ENCODE measurements around the gene ZNF160. TPM values are rescaled to one million over a fixed set of nuclear protein-coding genes. Genes with fewer than 3 reads are reported as not detected.

The ZNF160 gene
- polyA plus RNA-seq, 1 of the 3 experiments (the other 2 are of a cell fraction): 10.1 TPM

DNA sequence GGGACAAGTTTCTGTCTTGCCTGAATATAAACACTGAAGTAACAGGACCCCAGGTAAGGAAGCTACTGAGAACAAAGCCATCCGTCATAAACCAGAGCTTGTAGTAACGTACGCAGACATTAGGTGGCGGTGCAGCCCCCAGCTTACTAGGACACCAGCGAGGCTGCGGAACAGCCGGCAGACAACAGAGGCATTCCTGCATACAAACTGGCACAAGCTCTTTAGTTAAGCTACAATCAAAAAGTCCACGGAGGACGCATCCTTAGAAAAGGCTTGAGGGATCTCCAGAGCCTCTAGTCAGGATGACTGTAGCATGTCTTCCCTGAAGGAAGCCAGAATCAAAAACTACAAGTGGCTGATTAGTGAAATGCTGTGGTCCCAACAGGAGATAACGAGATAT lies 26.2 kb downstream of the ZNF160 start:
- Histone ChIP-seq H3K9me2 (no peaks in the 10 kb centered on the region), H2AFZ (ENCODE audit: low read depth) (no peak overlapping the region), H3K4me1 (ENCODE audit: control insufficient read depth in 1 of 2, insufficient read depth in 2 of 2, low read depth in 1 of 2, low read length in 1 of 2) (no peaks in the 10 kb centered on the region), H3K79me2 (ENCODE audit: insufficient read depth) (peaks cover 38% of the 10 kb centered on the region; the same call in 1 of the 2 replicates), H3K4me3 (ENCODE audit: low read depth in 2 of 2, low read length in 1 of 2) (no peak overlapping the region; a peak in 1 of 4 replicates), H3K36me3 (replicated peaks in 1 of 2; ENCODE audit: control insufficient read depth in 1 of 2, insufficient read depth in 2 of 2, low read length in 1 of 2) (peaks cover 27 to 80% of the 10 kb centered on the region in 2 experiments), H3K9me3 (peaks cover 6% of the 10 kb centered on the region; the same call in 1 of the 2 replicates), H3F3A (replicated peaks; ENCODE audit: insufficient read depth) (no peaks in the 10 kb centered on the region), H3K9ac (no peak overlapping the region), H3K27me3 (ENCODE audit: insufficient read depth) (no peaks in the 10 kb centered on the region), H3K4me2 (no peak overlapping the region), H3K27ac (ENCODE audit: low read depth in 2 of 2, low read length in 1 of 2) (no peak overlapping the region), H4K20me1 (ENCODE audit: insufficient read depth) (no peaks in the 10 kb centered on the region)
- TF ChIP-seq, protein P1, sequence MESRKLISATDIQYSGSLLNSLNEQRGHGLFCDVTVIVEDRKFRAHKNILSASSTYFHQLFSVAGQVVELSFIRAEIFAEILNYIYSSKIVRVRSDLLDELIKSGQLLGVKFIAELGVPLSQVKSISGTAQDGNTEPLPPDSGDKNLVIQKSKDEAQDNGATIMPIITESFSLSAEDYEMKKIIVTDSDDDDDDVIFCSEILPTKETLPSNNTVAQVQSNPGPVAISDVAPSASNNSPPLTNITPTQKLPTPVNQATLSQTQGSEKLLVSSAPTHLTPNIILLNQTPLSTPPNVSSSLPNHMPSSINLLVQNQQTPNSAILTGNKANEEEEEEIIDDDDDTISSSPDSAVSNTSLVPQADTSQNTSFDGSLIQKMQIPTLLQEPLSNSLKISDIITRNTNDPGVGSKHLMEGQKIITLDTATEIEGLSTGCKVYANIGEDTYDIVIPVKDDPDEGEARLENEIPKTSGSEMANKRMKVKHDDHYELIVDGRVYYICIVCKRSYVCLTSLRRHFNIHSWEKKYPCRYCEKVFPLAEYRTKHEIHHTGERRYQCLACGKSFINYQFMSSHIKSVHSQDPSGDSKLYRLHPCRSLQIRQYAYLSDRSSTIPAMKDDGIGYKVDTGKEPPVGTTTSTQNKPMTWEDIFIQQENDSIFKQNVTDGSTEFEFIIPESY (IDR thresholded peaks at IDR 0.05; ENCODE audit: borderline replicate concordance, low read depth): no peak
- TF ChIP-seq, protein P2, sequence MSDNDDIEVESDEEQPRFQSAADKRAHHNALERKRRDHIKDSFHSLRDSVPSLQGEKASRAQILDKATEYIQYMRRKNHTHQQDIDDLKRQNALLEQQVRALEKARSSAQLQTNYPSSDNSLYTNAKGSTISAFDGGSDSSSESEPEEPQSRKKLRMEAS (IDR thresholded peaks at IDR 0.05; ENCODE audit: low read depth): no peak
- no peak for TF ChIP-seq EZH2phosphoT487 (IDR thresholded peaks at IDR 0.05; ENCODE audit: borderline replicate concordance, low read depth)
- TF ChIP-seq SIN3A (IDR thresholded peaks at IDR 0.05; ENCODE audit: borderline replicate concordance, low read depth, low read length): no peak
- TF ChIP-seq RFX5 (IDR thresholded peaks at IDR 0.05; ENCODE audit: low read length): no peak
- TF ChIP-seq FOSL2 (IDR thresholded peaks at IDR 0.05; ENCODE audit: borderline replicate concordance, low read depth): no peak
- no peak for TF ChIP-seq POLR2AphosphoS5 (IDR thresholded peaks at IDR 0.05; ENCODE audit: low read depth, low read length)
- TF ChIP-seq ELF1 (IDR thresholded peaks at IDR 0.05): no peak
- peak; percentile 59 for TF ChIP-seq RAD21 (IDR thresholded peaks at IDR 0.05; ENCODE audit: low read length)
- TF ChIP-seq, protein P3, sequence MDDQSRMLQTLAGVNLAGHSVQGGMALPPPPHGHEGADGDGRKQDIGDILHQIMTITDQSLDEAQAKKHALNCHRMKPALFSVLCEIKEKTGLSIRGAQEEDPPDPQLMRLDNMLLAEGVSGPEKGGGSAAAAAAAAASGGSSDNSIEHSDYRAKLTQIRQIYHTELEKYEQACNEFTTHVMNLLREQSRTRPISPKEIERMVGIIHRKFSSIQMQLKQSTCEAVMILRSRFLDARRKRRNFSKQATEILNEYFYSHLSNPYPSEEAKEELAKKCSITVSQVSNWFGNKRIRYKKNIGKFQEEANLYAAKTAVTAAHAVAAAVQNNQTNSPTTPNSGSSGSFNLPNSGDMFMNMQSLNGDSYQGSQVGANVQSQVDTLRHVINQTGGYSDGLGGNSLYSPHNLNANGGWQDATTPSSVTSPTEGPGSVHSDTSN (IDR thresholded peaks at IDR 0.05): no peak
- TF ChIP-seq, protein P4, sequence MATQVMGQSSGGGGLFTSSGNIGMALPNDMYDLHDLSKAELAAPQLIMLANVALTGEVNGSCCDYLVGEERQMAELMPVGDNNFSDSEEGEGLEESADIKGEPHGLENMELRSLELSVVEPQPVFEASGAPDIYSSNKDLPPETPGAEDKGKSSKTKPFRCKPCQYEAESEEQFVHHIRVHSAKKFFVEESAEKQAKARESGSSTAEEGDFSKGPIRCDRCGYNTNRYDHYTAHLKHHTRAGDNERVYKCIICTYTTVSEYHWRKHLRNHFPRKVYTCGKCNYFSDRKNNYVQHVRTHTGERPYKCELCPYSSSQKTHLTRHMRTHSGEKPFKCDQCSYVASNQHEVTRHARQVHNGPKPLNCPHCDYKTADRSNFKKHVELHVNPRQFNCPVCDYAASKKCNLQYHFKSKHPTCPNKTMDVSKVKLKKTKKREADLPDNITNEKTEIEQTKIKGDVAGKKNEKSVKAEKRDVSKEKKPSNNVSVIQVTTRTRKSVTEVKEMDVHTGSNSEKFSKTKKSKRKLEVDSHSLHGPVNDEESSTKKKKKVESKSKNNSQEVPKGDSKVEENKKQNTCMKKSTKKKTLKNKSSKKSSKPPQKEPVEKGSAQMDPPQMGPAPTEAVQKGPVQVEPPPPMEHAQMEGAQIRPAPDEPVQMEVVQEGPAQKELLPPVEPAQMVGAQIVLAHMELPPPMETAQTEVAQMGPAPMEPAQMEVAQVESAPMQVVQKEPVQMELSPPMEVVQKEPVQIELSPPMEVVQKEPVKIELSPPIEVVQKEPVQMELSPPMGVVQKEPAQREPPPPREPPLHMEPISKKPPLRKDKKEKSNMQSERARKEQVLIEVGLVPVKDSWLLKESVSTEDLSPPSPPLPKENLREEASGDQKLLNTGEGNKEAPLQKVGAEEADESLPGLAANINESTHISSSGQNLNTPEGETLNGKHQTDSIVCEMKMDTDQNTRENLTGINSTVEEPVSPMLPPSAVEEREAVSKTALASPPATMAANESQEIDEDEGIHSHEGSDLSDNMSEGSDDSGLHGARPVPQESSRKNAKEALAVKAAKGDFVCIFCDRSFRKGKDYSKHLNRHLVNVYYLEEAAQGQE (IDR thresholded peaks at IDR 0.05; ENCODE audit: low read depth, low read length): no peak
- TF ChIP-seq, protein P5, sequence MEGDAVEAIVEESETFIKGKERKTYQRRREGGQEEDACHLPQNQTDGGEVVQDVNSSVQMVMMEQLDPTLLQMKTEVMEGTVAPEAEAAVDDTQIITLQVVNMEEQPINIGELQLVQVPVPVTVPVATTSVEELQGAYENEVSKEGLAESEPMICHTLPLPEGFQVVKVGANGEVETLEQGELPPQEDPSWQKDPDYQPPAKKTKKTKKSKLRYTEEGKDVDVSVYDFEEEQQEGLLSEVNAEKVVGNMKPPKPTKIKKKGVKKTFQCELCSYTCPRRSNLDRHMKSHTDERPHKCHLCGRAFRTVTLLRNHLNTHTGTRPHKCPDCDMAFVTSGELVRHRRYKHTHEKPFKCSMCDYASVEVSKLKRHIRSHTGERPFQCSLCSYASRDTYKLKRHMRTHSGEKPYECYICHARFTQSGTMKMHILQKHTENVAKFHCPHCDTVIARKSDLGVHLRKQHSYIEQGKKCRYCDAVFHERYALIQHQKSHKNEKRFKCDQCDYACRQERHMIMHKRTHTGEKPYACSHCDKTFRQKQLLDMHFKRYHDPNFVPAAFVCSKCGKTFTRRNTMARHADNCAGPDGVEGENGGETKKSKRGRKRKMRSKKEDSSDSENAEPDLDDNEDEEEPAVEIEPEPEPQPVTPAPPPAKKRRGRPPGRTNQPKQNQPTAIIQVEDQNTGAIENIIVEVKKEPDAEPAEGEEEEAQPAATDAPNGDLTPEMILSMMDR (IDR thresholded peaks at IDR 0.05): peak; percentile 39
- POLR2A ChIA-PET: no interaction called here
- 78% methylated on average over 10 of the region's 10 CpGs for WGBS (ENCODE audit: low lambda C conversion rate)
- CTCF ChIA-PET: interaction anchor here (1.0 to 2.0 kb wide), 6 partner anchors 9 to 80 kb away, joined by 3 to 9 read pairs (median 4); no protein-coding TSS in a partner anchor
- DNase-seq: peak; percentile 72

All from SK-N-SH (cell line).